Pancreas (tissue), 10 donors: ENCODE data around the gene AGPAT4. TPM values are rescaled to one million over a fixed set of nuclear protein-coding genes. Genes with fewer than 3 reads are reported as not detected.

ENCODE experiments used
- ATAC-seq, 4 donors: fragments of 200-7000 bp; cut with Tn5 transposase; one replicate each; pipeline versions ENCODE4 v1.8.0 to v1.9.1; 2020; ENCODE audit warnings: mild to moderate bottlenecking in 4 of 4, moderate library complexity in 4 of 4
- DNase-seq, 6 donors: peaks; one replicate each; pipeline ENCODE4 v3.0.0-alpha.2; 2020
- FAIRE-seq: peaks from 2 replicates; lab custom pipeline; 2012; peaks lifted over from hg19 to GRCh38; lab: Jason Lieb, UNC
- H3K27ac ChIP-seq, 4 donors: fragments of 200-600 bp; sonication (generic); 1 replicate in 3 of 4; 2 replicates in 1 of 4; pipeline versions ENCODE4 v1.5.0 to v1.8.0; 2020
- H3K27me3 ChIP-seq, 4 donors: fragments of 200-600 bp; one replicate each; pipeline ENCODE4 v1.8.0; 2021
- H3K36me3 ChIP-seq, 3 donors: fragments of 200-600 bp; sonication (generic) in 1 of 3; one replicate each; pipeline versions ENCODE4 v1.5.0 to v1.8.0; 2020 to 2021
- H3K4me1 ChIP-seq, 3 donors: fragments of 200-600 bp; one replicate each; pipeline ENCODE4 v1.8.0; 2021
- H3K4me3 ChIP-seq, 4 donors: fragments of 200-600 bp; sonication (generic) in 2 of 4; one replicate each; pipeline versions ENCODE4 v1.5.0 to v1.8.0; 2020 to 2021
- H3K9me3 ChIP-seq, 4 donors: fragments of 200-600 bp; one replicate each; pipeline ENCODE4 v1.8.0; 2021
- WGBS, 2 donors: extraction: QIAGEN DNeasy Blood & Tissue Kit; methylation state at CpG; one replicate each; pipeline ENCODE4 v1.1.7; 2013; 5-methylcytosine and 5-hydroxymethylcytosine counted together
- intact Hi-C, 3 donors: fragments of 100-400 bp; cut with DNase I; formaldehyde crosslinking; loops; one replicate each; pipeline versions ENCODE4 v1.11.1 to v1.14.2; 2022
- polyA plus RNA-seq, 2 donors: library from polyadenylated mRNA; stranded (reverse); fragments of 200-250 nt; gene quantifications; one replicate each; pipeline ENCODE4 v1.2.3, GENCODE V29; 2013
- total RNA-seq, 6 donors: library from RNA; stranded (reverse); fragmentation: NEBNext Ultra II Directional in 4 of 6; extraction: Animal tissue kit (Norgen Biotek cat#: 25700) in 4 of 6; gene quantifications; one replicate each; pipeline versions ENCODE4 v1.2.1 to v1.2.4, GENCODE V29; 2021 to 2023
- TF ChIP-seq, protein P1 (sequence below), 4 donors: fragments of 200-600 bp; sonication (generic) in 3 of 4; IDR thresholded peaks; one replicate each; pipeline versions ENCODE4 v1.5.0 to v1.8.0; 2021; ENCODE audit warnings: antibody characterized with exemption in 4 of 4
- donor health status: healthy with polysubstance abuse.
- donor health status: DM: no; HTN: no; CAD: no; lungs with moderate emphysema.
- donor health status: DM: no; HTN: no; CAD: no.
- donor health status: control.
- donor health status: control.
- donor health status: Bipolar disorder and iron deficiency.
- donor health status: DM: yes; HTN: yes; CAD: no.
- donor health status: DM: no; HTN: no; CAD: no.
- donor health status: DM: no; HTN: no; CAD: no.
- donor health status: DM: yes; HTN: yes; CAD: no.

Gene AGPAT4
- total and polyA plus RNA-seq, 8 donors = 1.6 to 6.4 (median 2.3) TPM

DNA sequence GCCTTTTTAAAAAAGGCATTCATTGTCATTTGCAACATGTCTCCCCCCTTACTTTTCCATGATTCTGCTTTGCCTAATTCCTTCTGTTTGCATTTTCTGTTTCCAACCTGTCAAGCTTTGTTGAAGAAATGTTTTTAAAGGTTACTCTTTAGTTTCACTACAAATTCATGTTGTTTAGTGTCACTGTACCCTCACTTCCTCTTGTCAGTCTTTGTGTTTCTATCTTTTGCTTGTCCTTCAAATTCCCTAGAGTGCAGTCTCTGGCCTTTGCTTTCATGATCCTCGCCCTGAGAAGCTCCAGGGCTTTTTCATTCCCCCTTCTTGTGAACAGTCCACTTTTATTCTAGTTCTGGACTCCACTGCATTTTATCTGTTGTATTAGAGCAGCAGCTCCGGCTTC is 191.6 kb downstream of the AGPAT4 start:
- WGBS, 2 donors = 90% methylated on average over 2 of the region's 2 CpGs
- TF ChIP-seq, protein P1, sequence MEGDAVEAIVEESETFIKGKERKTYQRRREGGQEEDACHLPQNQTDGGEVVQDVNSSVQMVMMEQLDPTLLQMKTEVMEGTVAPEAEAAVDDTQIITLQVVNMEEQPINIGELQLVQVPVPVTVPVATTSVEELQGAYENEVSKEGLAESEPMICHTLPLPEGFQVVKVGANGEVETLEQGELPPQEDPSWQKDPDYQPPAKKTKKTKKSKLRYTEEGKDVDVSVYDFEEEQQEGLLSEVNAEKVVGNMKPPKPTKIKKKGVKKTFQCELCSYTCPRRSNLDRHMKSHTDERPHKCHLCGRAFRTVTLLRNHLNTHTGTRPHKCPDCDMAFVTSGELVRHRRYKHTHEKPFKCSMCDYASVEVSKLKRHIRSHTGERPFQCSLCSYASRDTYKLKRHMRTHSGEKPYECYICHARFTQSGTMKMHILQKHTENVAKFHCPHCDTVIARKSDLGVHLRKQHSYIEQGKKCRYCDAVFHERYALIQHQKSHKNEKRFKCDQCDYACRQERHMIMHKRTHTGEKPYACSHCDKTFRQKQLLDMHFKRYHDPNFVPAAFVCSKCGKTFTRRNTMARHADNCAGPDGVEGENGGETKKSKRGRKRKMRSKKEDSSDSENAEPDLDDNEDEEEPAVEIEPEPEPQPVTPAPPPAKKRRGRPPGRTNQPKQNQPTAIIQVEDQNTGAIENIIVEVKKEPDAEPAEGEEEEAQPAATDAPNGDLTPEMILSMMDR (IDR thresholded peaks at IDR 0.05) = no peak
- no peak overlapping the region for H3K4me3 ChIP-seq
- peaks cover 0 to 53% (median 16%) of the 10 kb centered on the region in 3 donors for H3K36me3 ChIP-seq
- FAIRE-seq (no peak), DNase-seq (no peak), ATAC-seq (no peak)
- H3K27me3 ChIP-seq = no peaks in the 10 kb centered on the region
- intact Hi-C loops = no loop called here
- no peak overlapping the region for H3K27ac ChIP-seq
- no peaks in the 10 kb centered on the region for H3K9me3 ChIP-seq
- no peaks in the 10 kb centered on the region for H3K4me1 ChIP-seq

DNA sequence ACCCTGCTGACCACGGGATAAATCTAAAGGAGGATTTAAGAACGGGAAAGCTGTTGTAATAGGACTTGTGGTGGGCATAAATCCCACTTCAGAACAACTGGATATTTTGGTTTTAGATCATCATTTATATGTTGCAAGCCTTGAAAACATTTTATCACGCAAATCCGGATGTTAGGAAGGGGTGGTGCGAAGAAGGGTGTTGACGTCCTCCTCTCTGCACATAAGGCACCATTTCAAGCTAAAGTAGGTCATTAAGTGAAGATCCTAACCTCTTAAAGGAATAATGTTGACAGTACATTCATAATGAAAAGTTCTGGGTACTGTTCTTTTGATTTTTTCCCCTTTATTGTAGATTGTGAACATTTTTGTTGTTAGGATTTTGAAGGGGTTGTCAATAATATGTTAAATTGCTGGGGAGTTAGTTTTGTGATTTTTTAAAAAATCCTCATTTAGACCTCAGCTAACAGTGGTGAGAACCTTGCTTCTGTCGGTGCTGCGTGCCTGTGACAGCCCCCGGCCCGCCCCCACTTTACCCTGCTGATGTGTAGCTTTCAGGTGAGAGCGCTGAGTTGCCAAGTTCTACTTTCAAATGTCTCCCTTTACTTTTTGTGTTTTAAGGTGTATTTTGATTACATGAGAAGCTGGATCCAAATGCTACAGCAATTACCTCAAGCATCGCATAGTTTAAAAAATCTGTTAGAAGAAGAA is 193.4 kb downstream of the AGPAT4 start:
- no peaks in the 10 kb centered on the region for H3K27me3 ChIP-seq
- H3K9me3 ChIP-seq = no peaks in the 10 kb centered on the region
- WGBS, 2 donors = 90 to 93% methylated on average over 12 of the region's 12 CpGs
- ATAC-seq = no peak
- FAIRE-seq = no peak
- H3K4me1 ChIP-seq = no peaks in the 10 kb centered on the region
- intact Hi-C loops = no loop called here
- DNase-seq = no peak
- peaks cover 0 to 41% (median 9%) of the 10 kb centered on the region in 3 donors for H3K36me3 ChIP-seq
- no peak overlapping the region for H3K4me3 ChIP-seq
- TF ChIP-seq, protein P1 (IDR thresholded peaks at IDR 0.05) = no peak
- no peak overlapping the region for H3K27ac ChIP-seq
